ENCODE data around the gene NSD1.

Gene NSD1

GRCh38 chr5:177317959-177318377, 184.4 kb downstream of the NSD1 start:
- TF ChIP-seq, protein P1, sequence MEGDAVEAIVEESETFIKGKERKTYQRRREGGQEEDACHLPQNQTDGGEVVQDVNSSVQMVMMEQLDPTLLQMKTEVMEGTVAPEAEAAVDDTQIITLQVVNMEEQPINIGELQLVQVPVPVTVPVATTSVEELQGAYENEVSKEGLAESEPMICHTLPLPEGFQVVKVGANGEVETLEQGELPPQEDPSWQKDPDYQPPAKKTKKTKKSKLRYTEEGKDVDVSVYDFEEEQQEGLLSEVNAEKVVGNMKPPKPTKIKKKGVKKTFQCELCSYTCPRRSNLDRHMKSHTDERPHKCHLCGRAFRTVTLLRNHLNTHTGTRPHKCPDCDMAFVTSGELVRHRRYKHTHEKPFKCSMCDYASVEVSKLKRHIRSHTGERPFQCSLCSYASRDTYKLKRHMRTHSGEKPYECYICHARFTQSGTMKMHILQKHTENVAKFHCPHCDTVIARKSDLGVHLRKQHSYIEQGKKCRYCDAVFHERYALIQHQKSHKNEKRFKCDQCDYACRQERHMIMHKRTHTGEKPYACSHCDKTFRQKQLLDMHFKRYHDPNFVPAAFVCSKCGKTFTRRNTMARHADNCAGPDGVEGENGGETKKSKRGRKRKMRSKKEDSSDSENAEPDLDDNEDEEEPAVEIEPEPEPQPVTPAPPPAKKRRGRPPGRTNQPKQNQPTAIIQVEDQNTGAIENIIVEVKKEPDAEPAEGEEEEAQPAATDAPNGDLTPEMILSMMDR (IDR thresholded peaks at IDR 0.05; ENCODE audit: low read depth, low read length): peak; percentile 87
- H3K4me3 ChIP-seq (replicated peaks in 1 of 2; ENCODE audit: low read depth in 2 of 2, low read length in 2 of 2): no peak overlapping the region

GRCh38 chr5:177319913-177320588, 186.5 kb downstream of the NSD1 start:
- no peak overlapping the region for H3K4me3 ChIP-seq (replicated peaks in 1 of 2; ENCODE audit: low read depth in 2 of 2, low read length in 2 of 2)
- no peak for DNase-seq (ENCODE audit: low read depth in 2 of 2)
- TF ChIP-seq, protein P1 (IDR thresholded peaks at IDR 0.05; ENCODE audit: low read depth, low read length): no peak

More at GRCh38 chr5:177317959-177318377, 184.4 kb downstream of the NSD1 start:
- peak; percentile 88 to 89 for DNase-seq (ENCODE audit: low read depth in 2 of 2)

DNA sequence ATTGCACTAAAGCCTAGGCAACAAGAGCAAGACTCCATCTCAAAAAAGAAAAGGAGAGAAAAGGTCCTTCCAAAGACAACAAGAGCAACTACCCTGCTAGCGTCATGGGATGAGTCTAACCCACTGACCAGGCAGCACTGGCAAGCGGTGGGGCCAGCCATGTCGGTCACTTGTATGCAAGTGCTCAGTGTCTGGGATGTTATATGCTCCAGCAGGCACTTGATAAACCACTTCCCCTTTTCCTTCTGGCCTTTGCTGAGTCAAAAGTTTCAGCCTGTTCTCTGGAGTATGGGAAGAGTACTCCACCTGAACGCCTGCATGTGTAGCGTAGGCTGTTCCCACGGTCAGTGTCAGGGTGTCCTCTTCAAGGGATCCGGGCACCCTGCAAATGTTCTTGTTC, 187.3 kb downstream of the NSD1 start:
- no peak overlapping the region for H3K4me3 ChIP-seq (replicated peaks in 1 of 2; ENCODE audit: low read depth in 2 of 2, low read length in 2 of 2)
- no peak for DNase-seq (ENCODE audit: low read depth in 2 of 2)
- TF ChIP-seq, protein P1 (IDR thresholded peaks at IDR 0.05; ENCODE audit: low read depth, low read length): no peak

DNA sequence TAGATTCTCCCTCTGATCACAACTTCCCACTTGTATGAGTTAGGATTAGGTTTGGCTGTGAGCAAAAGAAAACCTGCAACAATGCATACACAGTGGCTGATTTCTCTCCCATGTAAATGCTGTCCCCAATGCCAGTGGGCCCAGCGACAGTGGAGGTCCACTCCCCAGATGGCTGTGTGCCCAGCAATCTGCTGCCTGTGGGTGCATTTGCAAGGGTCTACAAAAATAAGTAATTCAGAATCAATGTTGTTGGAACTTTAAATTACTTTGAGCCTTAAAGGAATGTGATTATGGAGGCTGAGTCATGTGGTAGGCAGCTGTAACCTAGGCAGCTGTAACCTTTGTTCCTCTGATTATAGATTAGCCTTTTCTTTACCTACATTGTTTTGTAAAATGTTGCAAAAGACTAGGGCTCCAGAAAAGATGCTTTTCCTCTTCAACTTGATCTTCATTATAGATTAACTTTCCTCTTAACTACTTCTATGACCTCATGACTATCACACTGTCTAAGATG, 192.4 kb downstream of the NSD1 start:
- TF ChIP-seq, protein P1 (IDR thresholded peaks at IDR 0.05; ENCODE audit: low read depth, low read length): no peak
- DNase-seq (ENCODE audit: low read depth in 2 of 2): no peak
- H3K4me3 ChIP-seq (replicated peaks in 1 of 2; ENCODE audit: low read depth in 2 of 2, low read length in 2 of 2): no peak overlapping the region

GRCh38 chr5:177327539-177328522, 194.3 kb downstream of the NSD1 start:
- no peak overlapping the region for H3K4me3 ChIP-seq (replicated peaks in 1 of 2; ENCODE audit: low read depth in 2 of 2, low read length in 2 of 2)
- DNase-seq (ENCODE audit: low read depth in 2 of 2): peak; percentile 78 to 83
- TF ChIP-seq, protein P1 (IDR thresholded peaks at IDR 0.05; ENCODE audit: low read depth, low read length): peak; percentile 21

DNA sequence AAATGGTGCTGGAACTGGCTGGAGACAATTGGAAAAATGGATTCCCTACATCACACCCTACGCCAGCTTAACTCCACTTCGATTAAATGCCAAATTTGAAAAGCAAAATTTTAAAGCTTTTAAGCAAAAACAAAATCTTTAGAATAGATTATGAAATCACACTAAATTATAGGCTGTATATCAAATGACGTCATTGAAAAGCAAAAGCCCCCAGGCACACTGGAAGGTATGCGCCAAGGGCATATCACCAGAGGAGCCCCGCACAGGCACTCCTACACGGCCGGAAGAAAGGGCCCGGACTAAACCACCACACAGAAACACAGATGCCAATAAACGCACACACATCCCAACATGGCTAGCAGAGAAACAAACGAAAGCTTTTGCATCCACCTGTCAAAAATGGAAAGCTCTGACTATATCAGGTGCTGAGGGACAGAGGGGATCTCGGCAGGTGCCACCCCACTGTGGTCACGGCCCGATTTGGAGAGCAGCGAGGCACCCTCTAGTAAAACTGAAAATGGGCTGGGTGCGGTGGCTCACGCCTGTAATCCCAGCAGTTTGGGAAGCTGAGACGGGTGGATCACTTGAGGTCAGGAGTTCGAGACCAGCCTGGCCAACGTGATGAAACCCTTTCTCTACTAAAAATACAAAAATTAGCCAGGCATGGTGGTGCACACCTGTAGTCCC, 195.1 kb downstream of the NSD1 start:
- TF ChIP-seq, protein P1 (IDR thresholded peaks at IDR 0.05; ENCODE audit: low read depth, low read length): no peak
- H3K4me3 ChIP-seq (replicated peaks in 1 of 2; ENCODE audit: low read depth in 2 of 2, low read length in 2 of 2): no peak overlapping the region
- DNase-seq (ENCODE audit: low read depth in 2 of 2): no peak
